HCT116 (cell line): ENCODE measurements around the gene HSDL2.

Source experiments
- CEBPB ChIP-seq: IDR thresholded peaks from 2 replicates; pipeline ENCODE4 v1.6.1; 2012; ENCODE audit warnings: low read depth
- CTCF ChIP-seq, 3 experiments: fragments of 200-600 bp in 1 of 3; sonication (generic) in 1 of 3; IDR thresholded peaks in 2 of 3; conservative IDR thresholded peaks in 1 of 3; 2 replicates each; pipeline ENCODE4 v1.5.1; 2012 to 2017; ENCODE audit warnings: low read depth in 2 of 3, low read length in 2 of 3, antibody characterized with exemption in 1 of 3, borderline replicate concordance in 1 of 3, control low read depth in 1 of 3, mild to moderate bottlenecking in 1 of 3, mixed read lengths in 1 of 3, mixed run types in 1 of 3, moderate library complexity in 1 of 3; ENCODE audit not compliant: insufficient read depth in 1 of 3
- EZH2 ChIP-seq: fragments of 200-600 bp; sonication (generic); IDR thresholded peaks from 2 replicates; pipeline ENCODE4 v1.6.1; 2017; ENCODE audit warnings: antibody characterized with exemption, mixed run types
- EZH2phosphoT487 ChIP-seq: fragments of 200-600 bp; IDR thresholded peaks from 2 replicates; pipeline ENCODE4 v1.6.1; 2018; ENCODE audit warnings: antibody characterized with exemption, borderline replicate concordance
- FOSL1 ChIP-seq: IDR thresholded peaks from 2 replicates; pipeline ENCODE4 v1.6.1; 2012; ENCODE audit warnings: low read depth
- JUND ChIP-seq: IDR thresholded peaks from 2 replicates; pipeline ENCODE4 v1.6.1; 2012
- POLR2A ChIP-seq: IDR thresholded peaks from 2 replicates; pipeline ENCODE4 v1.7.0; 2011; ENCODE audit warnings: borderline replicate concordance; ENCODE audit not compliant: insufficient read depth, insufficient read length; ENCODE audit errors: extremely low read depth
- POLR2AphosphoS5 ChIP-seq: IDR thresholded peaks from 2 replicates; pipeline ENCODE4 v1.6.1; 2011; ENCODE audit warnings: mild to moderate bottlenecking, low read depth, low read length, moderate library complexity
- RAD21 ChIP-seq: IDR thresholded peaks from 2 replicates; pipeline ENCODE4 v1.6.1; 2012; ENCODE audit warnings: low read depth, mild to moderate bottlenecking
- SIN3A ChIP-seq: IDR thresholded peaks from 2 replicates; pipeline ENCODE4 v1.6.1; 2012; ENCODE audit warnings: low read depth
- SP1 ChIP-seq: IDR thresholded peaks from 2 replicates; pipeline ENCODE4 v1.6.1; 2012; ENCODE audit warnings: low read depth
- SRF ChIP-seq: IDR thresholded peaks from 2 replicates; pipeline ENCODE4 v1.6.1; 2012; ENCODE audit warnings: low read depth
- YY1 ChIP-seq: IDR thresholded peaks from 2 replicates; pipeline ENCODE4 v1.6.1; 2011; ENCODE audit warnings: low read length, low read depth, moderate library complexity, mild to moderate bottlenecking; ENCODE audit not compliant: insufficient replicate concordance; ENCODE audit errors: extremely low read depth
- TF ChIP-seq, protein P1 (sequence below): IDR thresholded peaks from 2 replicates; pipeline ENCODE4 v1.6.1; 2012; ENCODE audit warnings: low read depth

- TF ChIP-seq, protein P1, sequence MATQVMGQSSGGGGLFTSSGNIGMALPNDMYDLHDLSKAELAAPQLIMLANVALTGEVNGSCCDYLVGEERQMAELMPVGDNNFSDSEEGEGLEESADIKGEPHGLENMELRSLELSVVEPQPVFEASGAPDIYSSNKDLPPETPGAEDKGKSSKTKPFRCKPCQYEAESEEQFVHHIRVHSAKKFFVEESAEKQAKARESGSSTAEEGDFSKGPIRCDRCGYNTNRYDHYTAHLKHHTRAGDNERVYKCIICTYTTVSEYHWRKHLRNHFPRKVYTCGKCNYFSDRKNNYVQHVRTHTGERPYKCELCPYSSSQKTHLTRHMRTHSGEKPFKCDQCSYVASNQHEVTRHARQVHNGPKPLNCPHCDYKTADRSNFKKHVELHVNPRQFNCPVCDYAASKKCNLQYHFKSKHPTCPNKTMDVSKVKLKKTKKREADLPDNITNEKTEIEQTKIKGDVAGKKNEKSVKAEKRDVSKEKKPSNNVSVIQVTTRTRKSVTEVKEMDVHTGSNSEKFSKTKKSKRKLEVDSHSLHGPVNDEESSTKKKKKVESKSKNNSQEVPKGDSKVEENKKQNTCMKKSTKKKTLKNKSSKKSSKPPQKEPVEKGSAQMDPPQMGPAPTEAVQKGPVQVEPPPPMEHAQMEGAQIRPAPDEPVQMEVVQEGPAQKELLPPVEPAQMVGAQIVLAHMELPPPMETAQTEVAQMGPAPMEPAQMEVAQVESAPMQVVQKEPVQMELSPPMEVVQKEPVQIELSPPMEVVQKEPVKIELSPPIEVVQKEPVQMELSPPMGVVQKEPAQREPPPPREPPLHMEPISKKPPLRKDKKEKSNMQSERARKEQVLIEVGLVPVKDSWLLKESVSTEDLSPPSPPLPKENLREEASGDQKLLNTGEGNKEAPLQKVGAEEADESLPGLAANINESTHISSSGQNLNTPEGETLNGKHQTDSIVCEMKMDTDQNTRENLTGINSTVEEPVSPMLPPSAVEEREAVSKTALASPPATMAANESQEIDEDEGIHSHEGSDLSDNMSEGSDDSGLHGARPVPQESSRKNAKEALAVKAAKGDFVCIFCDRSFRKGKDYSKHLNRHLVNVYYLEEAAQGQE = no peak
- TF ChIP-seq CTCF (IDR thresholded peaks at IDR 0.05 in 2 of 3, conservative IDR thresholded peaks at IDR 0.05 in 1 of 3; ENCODE audit: borderline replicate concordance in 1 of 3, insufficient read depth in 1 of 3, low read depth in 2 of 3, low read length in 2 of 3) (no peak), CEBPB (no peak), EZH2 (no peak), POLR2A (no peak), FOSL1 (no peak), POLR2AphosphoS5 (no peak), JUND (no peak), YY1 (no peak), RAD21 (no peak), EZH2phosphoT487 (no peak), SP1 (no peak), SRF (no peak), SIN3A (no peak)
Measured at GRCh38 chr9:112520069-112520468, 140.2 kb downstream of the HSDL2 start.
